M059J (cell line): ENCODE measurements around the gene APOBEC3H. TPM values are rescaled to one million over a fixed set of nuclear protein-coding genes. Genes with fewer than 3 reads are reported as not detected.
A peak's percentile ranks its signal among the peaks of the same experiment; 100 is the strongest.

Experiments
- DNase-seq: peaks from one replicate; pipeline ENCODE4 v3.0.0-alpha.2; 2012; ENCODE audit warnings: low read depth
- total RNA-seq: library from RNA; depleted of rRNA; stranded (reverse); fragments of >200 nt; shearing (Covaris generic); gene quantifications from 2 replicates; pipeline ENCODE4 v1.2.3, GENCODE V29; 2014

Gene APOBEC3H
- total RNA-seq, 1 experiment from 2014 or later = not detected

DNA sequence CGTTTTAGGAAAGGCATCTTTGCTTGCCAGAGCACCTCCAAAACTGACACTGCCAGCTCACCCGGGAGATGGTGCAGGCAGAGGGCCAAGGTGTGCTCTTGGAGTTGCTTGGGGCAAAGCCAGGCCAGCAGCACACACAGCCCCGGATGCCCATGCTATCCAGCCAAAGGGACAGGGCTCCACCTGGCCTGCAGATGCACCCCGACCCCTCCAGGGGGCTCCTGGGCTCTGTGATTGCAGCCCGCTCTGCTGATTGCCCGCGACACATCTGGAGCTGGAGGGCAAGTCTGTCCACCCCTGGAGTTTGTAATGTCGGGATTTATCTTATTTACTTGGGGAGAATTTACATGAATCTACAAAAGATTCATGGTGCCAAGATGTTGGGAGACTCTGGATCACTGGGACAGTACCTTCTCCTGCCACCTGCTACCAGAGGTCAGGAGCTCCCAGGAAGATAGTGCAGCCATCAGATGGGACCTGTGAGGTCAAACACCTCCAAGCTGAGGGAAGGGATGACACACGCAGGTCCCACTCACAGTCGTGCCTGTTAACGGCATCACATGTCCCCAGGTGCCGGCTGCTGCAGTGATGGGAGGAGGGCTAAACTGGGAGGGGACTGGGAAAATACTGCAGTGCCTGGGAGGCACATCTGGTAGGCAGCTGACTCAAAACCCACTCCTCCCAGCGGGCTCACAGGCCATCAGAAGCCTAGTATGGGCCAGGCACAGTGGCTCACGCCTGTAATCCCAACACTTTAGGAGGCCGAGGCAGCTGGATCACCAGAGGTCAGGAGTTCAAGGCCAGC, 38.2 kb downstream of the APOBEC3H start:
- DNase-seq = peak; percentile 26

GRCh38 chr22:39136317-39136716, 39.3 kb downstream of the APOBEC3H start:
- DNase-seq = no peak

- DNase-seq = no peak
Measured at GRCh38 chr22:39138357-39138997, 41.4 kb downstream of the APOBEC3H start.

DNA sequence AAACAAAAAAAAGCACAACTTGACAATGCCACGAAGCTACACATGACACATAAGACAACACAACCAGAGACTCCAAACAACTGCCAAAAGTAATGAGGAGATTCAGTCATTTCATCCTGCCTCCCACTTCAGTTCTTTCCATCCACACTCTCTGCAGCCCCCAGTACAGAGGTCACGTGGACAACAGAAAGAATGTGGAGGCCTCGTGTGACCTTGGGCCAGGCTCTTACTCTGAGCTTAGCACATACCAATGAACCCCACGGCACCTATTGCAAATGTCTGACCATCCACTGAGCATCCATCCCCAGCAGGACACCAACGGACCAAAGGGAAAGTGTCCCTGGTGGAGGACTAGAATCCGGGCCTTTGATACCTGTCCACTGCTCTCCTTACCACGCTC, 42.9 kb downstream of the APOBEC3H start:
- no peak for DNase-seq

- DNase-seq = no peak
Measured at GRCh38 chr22:39142088-39142680, 45.1 kb downstream of the APOBEC3H start.

GRCh38 chr22:39144101-39144767, 47.2 kb downstream of the APOBEC3H start:
- DNase-seq = peak; percentile 31

GRCh38 chr22:39146256-39147101, 49.4 kb downstream of the APOBEC3H start:
- DNase-seq = no peak

- no peak for DNase-seq
Measured at GRCh38 chr22:39147335-39148025, 50.4 kb downstream of the APOBEC3H start.

GRCh38 chr22:39148026-39148726, 51.1 kb downstream of the APOBEC3H start:
- no peak for DNase-seq

GRCh38 chr22:39148727-39149535, 51.9 kb downstream of the APOBEC3H start:
- no peak for DNase-seq

- no peak for DNase-seq
Measured at GRCh38 chr22:39149915-39150847, 53.1 kb downstream of the APOBEC3H start.

DNA sequence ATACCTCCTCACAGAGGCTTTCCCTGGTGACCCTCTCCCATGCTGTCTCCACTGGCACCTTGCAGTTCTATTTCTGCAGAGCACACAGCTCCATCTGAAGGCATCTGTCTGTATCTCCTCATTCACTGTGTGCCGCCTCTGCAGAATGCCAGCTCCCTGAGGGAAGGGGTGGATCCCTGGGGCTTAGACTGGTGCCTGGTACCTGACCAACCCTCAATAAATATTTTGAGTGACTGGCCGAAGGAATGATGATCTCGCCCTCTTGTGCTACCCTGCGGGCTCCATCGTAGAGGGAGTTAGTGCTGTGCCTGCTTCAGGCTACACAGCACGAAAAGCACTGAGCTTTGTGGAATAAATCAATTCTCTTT, 53.8 kb downstream of the APOBEC3H start:
- peak; percentile 40 for DNase-seq

GRCh38 chr22:39151329-39151975, 54.4 kb downstream of the APOBEC3H start:
- no peak for DNase-seq

DNA sequence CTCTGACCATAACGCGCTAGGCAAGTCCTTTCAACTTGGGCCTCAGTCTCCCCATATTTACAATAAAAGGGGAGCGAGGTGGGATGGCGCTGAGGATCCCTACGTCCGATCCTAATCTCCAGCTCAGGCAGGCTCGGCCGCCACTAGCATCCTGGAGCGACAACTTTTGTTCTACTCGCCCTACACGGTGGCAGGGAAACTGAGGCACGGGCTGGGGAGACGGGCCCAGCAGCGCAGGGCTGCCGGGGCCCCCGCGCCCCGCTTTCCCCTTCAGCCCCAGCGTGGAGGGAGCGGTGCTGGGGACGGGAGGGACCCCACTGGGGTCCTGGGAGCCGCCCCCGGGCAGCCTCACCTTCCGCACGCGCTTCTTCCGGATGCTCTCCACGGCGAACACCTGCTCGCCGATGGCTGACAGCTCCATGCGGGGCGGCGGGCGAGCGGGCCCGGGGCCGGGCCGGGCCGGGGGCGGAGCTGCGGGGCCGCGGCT, 55.0 kb downstream of the APOBEC3H start:
- DNase-seq = no peak

GRCh38 chr22:39152511-39153219, 55.6 kb downstream of the APOBEC3H start, which contains the start of gene CBX7:
CBX7 (minus strand) TSS chr22:39152680; CDS start chr22:39152444, 236 bp downstream.
- peak; percentile 79 for DNase-seq

GRCh38 chr22:39153220-39153717, 56.2 kb downstream of the APOBEC3H start:
- DNase-seq = no peak
